B cell (primary cell): Measurements from ENCODE around the gene MIF.
"Not testable (repeated sequence)": the region's sequence is repeated elsewhere in the genome, so short reads cannot be mapped to it uniquely, and the experiment has no call there.

Source experiments
- CTCF ChIP-seq: fragments of 200-600 bp; IDR thresholded peaks from one replicate; pipeline ENCODE4 v1.8.0; 2022; ENCODE audit warnings: antibody characterized with exemption, mild to moderate bottlenecking
- EZH2 ChIP-seq: IDR thresholded peaks from 2 replicates; pipeline ENCODE4 v1.6.1; 2012; ENCODE audit warnings: borderline replicate concordance, low read depth, mild to moderate bottlenecking, moderate library complexity, low read length; ENCODE audit not compliant: insufficient read depth, poor library complexity, severe bottlenecking

DNA sequence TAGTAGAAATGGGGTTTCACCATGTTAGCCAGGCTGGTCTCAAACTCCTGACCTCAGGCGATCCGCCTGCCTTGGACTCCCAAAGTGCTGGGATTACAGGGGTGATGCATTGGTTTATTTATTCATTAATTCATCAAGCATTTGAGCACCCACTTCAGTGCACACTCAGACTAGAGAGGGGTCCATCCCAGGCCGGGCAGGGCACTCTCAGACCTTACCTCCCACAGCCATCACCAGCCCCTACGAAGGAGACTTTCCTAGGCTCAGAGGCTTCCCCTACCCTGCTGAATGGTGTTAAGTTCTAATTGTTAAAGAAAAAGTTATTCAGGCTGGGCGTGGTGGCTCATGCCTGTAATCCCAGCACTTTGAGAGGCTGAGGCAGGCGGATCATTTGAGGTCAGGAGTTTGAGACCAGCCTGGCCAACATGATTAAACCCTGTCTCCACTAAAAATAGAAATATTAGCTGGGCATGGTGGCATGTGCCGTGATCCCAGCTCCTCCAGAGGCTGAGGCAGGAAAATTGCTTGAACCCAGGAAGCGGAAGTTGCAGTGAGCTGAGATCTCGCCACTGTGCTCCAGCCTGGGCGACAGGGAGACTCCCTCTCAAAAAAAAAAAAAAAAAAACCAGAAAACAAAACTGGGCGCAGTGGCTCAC is 29.6 kb upstream of the MIF start:
- TF ChIP-seq EZH2, CTCF: not testable (repeated sequence)
